ENCODE measurements around the gene MCM10. TPM values are rescaled to one million over a fixed set of nuclear protein-coding genes. Genes with fewer than 3 reads are reported as not detected.
A peak's percentile ranks its signal among the peaks of the same experiment; 100 is the strongest.

MCM10 gene
- total and polyA plus RNA-seq, 2 of the 8 experiments (the other 6 are each of a cell fraction or from before 2014, with no cell fraction given) = 9.8 to 60.3 TPM

DNA sequence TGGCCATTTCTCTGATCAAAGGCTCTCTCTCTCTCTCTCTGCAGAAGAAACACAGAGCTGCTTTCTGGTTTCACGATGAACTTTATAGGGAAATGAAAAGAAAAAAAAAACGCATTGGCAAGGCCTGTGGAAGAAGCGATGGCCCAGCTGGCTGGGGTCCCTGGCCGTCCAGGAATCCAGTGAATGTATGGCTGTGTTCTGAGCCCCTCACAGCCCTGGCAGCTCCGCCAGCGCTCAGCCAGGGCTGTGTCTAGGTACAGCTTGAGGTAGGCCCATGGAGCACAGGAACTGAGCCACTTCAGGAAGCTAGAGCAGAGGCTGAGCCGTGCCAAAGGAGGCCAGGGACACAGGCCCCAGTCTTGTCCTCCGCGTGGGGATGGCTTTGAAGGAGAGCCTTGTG, 85.9 kb downstream of the MCM10 start:
- Histone ChIP-seq H3K36me3 (ENCODE audit: control insufficient read depth in 2 of 4, insufficient read depth in 4 of 4, low read length in 3 of 4) (no peaks in the 10 kb centered on the region), H2BK20ac (ENCODE audit: low read length) (no peak overlapping the region), H3K27me3 (replicated peaks in 1 of 4; ENCODE audit: control insufficient read depth in 3 of 4, extremely low read depth in 1 of 4, insufficient read depth in 3 of 4, low read length in 3 of 4) (no peaks in the 10 kb centered on the region), H3K4me1 (replicated peaks in 1 of 4; ENCODE audit: control insufficient read depth in 3 of 4, insufficient read depth in 4 of 4, low read length in 3 of 4) (no peaks in the 10 kb centered on the region), H3K79me2 (ENCODE audit: control insufficient read depth in 1 of 2, insufficient read depth in 2 of 2, low read length in 2 of 2) (no peaks in the 10 kb centered on the region), H2AK5ac (ENCODE audit: low read depth, low read length) (no peak overlapping the region), H2BK15ac (ENCODE audit: low read length) (no peak overlapping the region), H3K23ac (ENCODE audit: insufficient read length) (no peak overlapping the region), H3K9ac (replicated peaks in 1 of 4; ENCODE audit: extremely low read depth in 1 of 4, low read depth in 3 of 4, low read length in 3 of 4) (no peak overlapping the region), H4K20me1 (replicated peaks in 1 of 2; ENCODE audit: control insufficient read depth in 1 of 2, insufficient read depth in 2 of 2, low read length in 2 of 2) (no peaks in the 10 kb centered on the region), H2BK12ac (ENCODE audit: low read depth, low read length) (no peak overlapping the region), H3K79me1 (ENCODE audit: low read depth, low read length) (no peaks in the 10 kb centered on the region), H3K4me2 (ENCODE audit: insufficient read depth in 1 of 2, low read depth in 2 of 2, low read length in 2 of 2) (no peak overlapping the region), H2AFZ (ENCODE audit: low read length) (peak overlapping the region; percentile 91), H4K5ac (ENCODE audit: insufficient read length, low read depth, low read length) (no peak overlapping the region), H3K14ac (ENCODE audit: insufficient read length) (no peak overlapping the region), H3K23me2 (ENCODE audit: low read depth, low read length) (no peaks in the 10 kb centered on the region), H3K18ac (ENCODE audit: extremely low read depth, low read length) (no peak overlapping the region), H2BK120ac (replicated peaks; ENCODE audit: low read depth, low read length) (no peak overlapping the region), H4K91ac (replicated peaks; ENCODE audit: insufficient read length, low read length) (no peak overlapping the region), H3K4ac (replicated peaks; ENCODE audit: insufficient read length, low read depth, low read length) (no peak overlapping the region), H3K27ac (ENCODE audit: low read depth, low read length) (no peak overlapping the region), H3K4me3 (ENCODE audit: extremely low read depth in 1 of 4, insufficient read depth in 2 of 4, low read depth in 3 of 4, low read length in 4 of 4) (no peak overlapping the region), H3K9me3 (ENCODE audit: insufficient read depth in 2 of 2, low read depth in 1 of 2, low read length in 1 of 2) (no peaks in the 10 kb centered on the region), H4K8ac (ENCODE audit: extremely low read depth, insufficient read depth, low read length) (peak overlapping the region; percentile 11; the same call in 1 of the 2 replicates), H3K56ac (replicated peaks; ENCODE audit: insufficient read length, low read depth, low read length) (no peak overlapping the region), H2BK5ac (ENCODE audit: low read depth, low read length) (no peak overlapping the region)
- 88% methylated on average over 9 of the region's 9 CpGs; no CpG with 5 or more reads in 1 of the 2 experiments for WGBS, 2 experiments (ENCODE audit: extremely low coverage in 1 of 2, insufficient coverage in 1 of 2, insufficient read length in 1 of 2, insufficient replicate concordance in 2 of 2, low coverage in 1 of 2, low lambda C conversion rate in 2 of 2, missing lambda C conversion rate in 1 of 2)
- DNase-seq (ENCODE audit: low read depth in 1 of 2, low spot score in 2 of 2) (no peak), FAIRE-seq (no peak)
- ChIA-PET POLR2A (ENCODE audit: partially characterized antibody) (no interaction called here), CTCF (ENCODE audit: partially characterized antibody) (interaction anchor here (0.9 to 1.0 kb wide), 2 partner anchors 36 to 56 kb away, joined by 3 to 5 read pairs; no protein-coding TSS in a partner anchor)
- TF ChIP-seq NANOG (IDR thresholded peaks at IDR 0.05; ENCODE audit: insufficient read depth, low read depth, low read length, poor library complexity, severe bottlenecking) (no peak), POU5F1 (IDR thresholded peaks at IDR 0.05; ENCODE audit: low read depth, low read length) (no peak), POLR2A (IDR thresholded peaks at IDR 0.05; ENCODE audit: control extremely low read depth in 1 of 2, low read depth in 2 of 2, low read length in 2 of 2) (no peak), SP1 (IDR thresholded peaks at IDR 0.05; ENCODE audit: low read depth, low read length) (no peak), EGR1 (IDR thresholded peaks at IDR 0.05; ENCODE audit: borderline replicate concordance, low read depth, low read length) (no peak), CBX5 (IDR thresholded peaks at IDR 0.05; ENCODE audit: low read depth, low read length) (no peak), SP2 (IDR thresholded peaks at IDR 0.05; ENCODE audit: low read length) (no peak), GABPA (IDR thresholded peaks at IDR 0.05; ENCODE audit: borderline replicate concordance, insufficient read depth, low read length) (no peak), SIX5 (IDR thresholded peaks at IDR 0.05; ENCODE audit: low read depth, low read length) (no peak), NRF1 (IDR thresholded peaks at IDR 0.05; ENCODE audit: low read depth, low read length) (no peak), CEBPB (IDR thresholded peaks at IDR 0.05; ENCODE audit: low read depth, low read length) (no peak), ASH2L (IDR thresholded peaks at IDR 0.05; ENCODE audit: low read length) (no peak), TAF1 (IDR thresholded peaks at IDR 0.05; ENCODE audit: low read depth, low read length) (no peak)
- TF ChIP-seq, protein P1, sequence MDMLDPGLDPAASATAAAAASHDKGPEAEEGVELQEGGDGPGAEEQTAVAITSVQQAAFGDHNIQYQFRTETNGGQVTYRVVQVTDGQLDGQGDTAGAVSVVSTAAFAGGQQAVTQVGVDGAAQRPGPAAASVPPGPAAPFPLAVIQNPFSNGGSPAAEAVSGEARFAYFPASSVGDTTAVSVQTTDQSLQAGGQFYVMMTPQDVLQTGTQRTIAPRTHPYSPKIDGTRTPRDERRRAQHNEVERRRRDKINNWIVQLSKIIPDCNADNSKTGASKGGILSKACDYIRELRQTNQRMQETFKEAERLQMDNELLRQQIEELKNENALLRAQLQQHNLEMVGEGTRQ (IDR thresholded peaks at IDR 0.05; ENCODE audit: low read length) = no peak
- TF ChIP-seq, protein P2, sequence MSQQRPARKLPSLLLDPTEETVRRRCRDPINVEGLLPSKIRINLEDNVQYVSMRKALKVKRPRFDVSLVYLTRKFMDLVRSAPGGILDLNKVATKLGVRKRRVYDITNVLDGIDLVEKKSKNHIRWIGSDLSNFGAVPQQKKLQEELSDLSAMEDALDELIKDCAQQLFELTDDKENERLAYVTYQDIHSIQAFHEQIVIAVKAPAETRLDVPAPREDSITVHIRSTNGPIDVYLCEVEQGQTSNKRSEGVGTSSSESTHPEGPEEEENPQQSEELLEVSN (IDR thresholded peaks at IDR 0.05) = no peak

Data from H1 (cell line).